Measurements from ENCODE around the gene TGFBR3. TPM values are rescaled to one million over a fixed set of nuclear protein-coding genes. Genes with fewer than 3 reads are reported as not detected.
A peak's percentile ranks its signal among the peaks of the same experiment; 100 is the strongest.
"Not testable (repeated sequence)": the region's sequence is repeated elsewhere in the genome, so short reads cannot be mapped to it uniquely, and the experiment has no call there.

Gene TGFBR3
- total and polyA plus RNA-seq, 2 experiments from 2014 or later = 46.8 to 68.3 TPM

DNA sequence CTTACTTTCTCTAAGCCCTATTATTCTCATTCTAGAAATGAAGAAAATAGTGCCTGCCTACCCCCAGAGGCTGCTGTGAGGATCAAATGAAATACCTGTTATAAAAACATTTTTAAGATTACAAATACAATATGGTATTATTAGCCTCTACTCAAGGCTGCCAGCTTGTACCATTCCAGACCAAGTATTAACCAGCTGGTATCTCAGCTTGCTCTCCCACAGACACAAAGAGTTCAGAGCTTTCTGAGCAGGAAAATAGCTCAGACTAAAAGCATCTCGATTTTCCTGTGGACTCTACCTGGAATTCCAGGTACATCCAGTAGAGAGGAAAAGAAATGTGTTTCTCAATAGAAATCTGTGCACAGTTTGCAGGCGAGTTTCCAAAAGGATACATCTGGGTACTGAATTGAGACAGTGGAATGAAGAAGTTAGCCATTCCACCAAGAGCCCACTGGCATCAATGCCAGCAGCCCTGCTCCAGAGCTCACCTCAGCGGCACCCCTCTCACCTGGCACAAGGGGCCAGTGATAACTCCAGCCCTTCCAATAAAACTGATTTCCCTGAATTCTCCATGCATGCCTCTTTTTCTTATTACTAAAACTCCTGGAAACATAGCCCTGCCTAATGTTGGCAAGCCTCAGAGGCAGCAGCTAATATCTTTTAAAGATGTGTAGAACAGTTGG, 31.0 kb downstream of the TGFBR3 start:
- no peak overlapping the region for H2AFZ ChIP-seq
- H3K4me3 ChIP-seq = no peak overlapping the region
- DNase-seq (ENCODE audit: low spot score) = no peak
- H3K27me3 ChIP-seq = no peaks in the 10 kb centered on the region
- peaks cover 44% of the 10 kb centered on the region for H3K79me2 ChIP-seq
- H3K36me3 ChIP-seq (replicated peaks; ENCODE audit: insufficient read depth, low read depth) = no peaks in the 10 kb centered on the region
- 87% methylated on average over 3 of the region's 3 CpGs for WGBS (ENCODE audit: low lambda C conversion rate, missing lambda C conversion rate)
- no peak overlapping the region for H3K4me2 ChIP-seq
- H4K20me1 ChIP-seq (ENCODE audit: insufficient read depth, poor library complexity, severe bottlenecking) = no peaks in the 10 kb centered on the region
- no peaks in the 10 kb centered on the region for H3K9me2 ChIP-seq (replicated peaks; ENCODE audit: insufficient read depth)
- no peak overlapping the region for H3K27ac ChIP-seq
- H3K4me1 ChIP-seq (ENCODE audit: insufficient read depth) = peaks cover 3% of the 10 kb centered on the region
- TF ChIP-seq CTCF (IDR thresholded peaks at IDR 0.05; ENCODE audit: poor library complexity) (no peak), EZH2 (IDR thresholded peaks at IDR 0.05; ENCODE audit: borderline replicate concordance) (no peak), EZH2phosphoT487 (IDR thresholded peaks at IDR 0.05; ENCODE audit: low read depth, severe bottlenecking, unreplicated experiment) (no peak)
- no peaks in the 10 kb centered on the region for H3K9me3 ChIP-seq (ENCODE audit: low read depth)

- no peaks in the 10 kb centered on the region for H3K27me3 ChIP-seq
- peaks cover 42% of the 10 kb centered on the region for H3K79me2 ChIP-seq
- H3K36me3 ChIP-seq (replicated peaks; ENCODE audit: insufficient read depth, low read depth) = no peaks in the 10 kb centered on the region
- no peaks in the 10 kb centered on the region for H3K9me2 ChIP-seq (replicated peaks; ENCODE audit: insufficient read depth)
- peaks cover 3% of the 10 kb centered on the region for H3K4me1 ChIP-seq (ENCODE audit: insufficient read depth)
- no peak overlapping the region for H2AFZ ChIP-seq
- H3K9me3 ChIP-seq (ENCODE audit: low read depth) = no peaks in the 10 kb centered on the region
- H4K20me1 ChIP-seq (ENCODE audit: insufficient read depth, poor library complexity, severe bottlenecking) = no peaks in the 10 kb centered on the region
- no peak overlapping the region for H3K4me2 ChIP-seq
- 98% methylated on average over 7 of the region's 7 CpGs for WGBS (ENCODE audit: low lambda C conversion rate, missing lambda C conversion rate)
- H3K27ac ChIP-seq = no peak overlapping the region
- no peak for DNase-seq (ENCODE audit: low spot score)
- TF ChIP-seq CTCF (IDR thresholded peaks at IDR 0.05; ENCODE audit: poor library complexity) (no peak), EZH2 (IDR thresholded peaks at IDR 0.05; ENCODE audit: borderline replicate concordance) (no peak), EZH2phosphoT487 (IDR thresholded peaks at IDR 0.05; ENCODE audit: low read depth, severe bottlenecking, unreplicated experiment) (no peak)
- H3K4me3 ChIP-seq = no peak overlapping the region
These were observed 32.6 kb downstream of the TGFBR3 start for GRCh38 chr1:91853397-91853796.

- H3K9me3 ChIP-seq (ENCODE audit: low read depth) = not testable (repeated sequence)
- 98% methylated on average over 5 of the region's 5 CpGs for WGBS (ENCODE audit: low lambda C conversion rate, missing lambda C conversion rate)
These were observed 33.9 kb downstream of the TGFBR3 start for GRCh38 chr1:91852011-91852410.

GRCh38 chr1:91851130-91852010, 34.6 kb downstream of the TGFBR3 start:
- Histone ChIP-seq H4K20me1 (ENCODE audit: insufficient read depth, poor library complexity, severe bottlenecking) (peaks cover 3% of the 10 kb centered on the region), H3K27me3 (no peaks in the 10 kb centered on the region), H3K4me2 (peak overlapping the region; percentile 63), H3K4me1 (ENCODE audit: insufficient read depth) (peaks cover 3% of the 10 kb centered on the region), H3K79me2 (peaks cover 42% of the 10 kb centered on the region), H3K9me3 (ENCODE audit: low read depth) (no peaks in the 10 kb centered on the region), H3K9me2 (replicated peaks; ENCODE audit: insufficient read depth) (no peaks in the 10 kb centered on the region), H3K4me3 (no peak overlapping the region), H2AFZ (no peak overlapping the region), H3K27ac (peak overlapping the region; percentile 51), H3K36me3 (replicated peaks; ENCODE audit: insufficient read depth, low read depth) (no peaks in the 10 kb centered on the region)
- peak; percentile 79 for DNase-seq (ENCODE audit: low spot score)
- WGBS (ENCODE audit: low lambda C conversion rate, missing lambda C conversion rate) = 66% methylated on average over 13 of the region's 13 CpGs
- TF ChIP-seq CTCF (IDR thresholded peaks at IDR 0.05; ENCODE audit: poor library complexity) (no peak), EZH2phosphoT487 (IDR thresholded peaks at IDR 0.05; ENCODE audit: low read depth, severe bottlenecking, unreplicated experiment) (no peak), EZH2 (IDR thresholded peaks at IDR 0.05; ENCODE audit: borderline replicate concordance) (no peak)

More at GRCh38 chr1:91852011-91852410, 33.9 kb downstream of the TGFBR3 start:
- not testable (repeated sequence) for H3K4me2 ChIP-seq; H4K20me1 ChIP-seq (ENCODE audit: insufficient read depth, poor library complexity, severe bottlenecking); H3K9me2 ChIP-seq (replicated peaks; ENCODE audit: insufficient read depth); H3K36me3 ChIP-seq (replicated peaks; ENCODE audit: insufficient read depth, low read depth); H3K4me1 ChIP-seq (ENCODE audit: insufficient read depth); H3K27me3 ChIP-seq; DNase-seq (ENCODE audit: low spot score); H2AFZ ChIP-seq; H3K4me3 ChIP-seq
- Histone ChIP-seq H3K27ac (peak overlapping the region; percentile 39), H3K79me2 (peaks cover 42% of the 10 kb centered on the region)
